ENCODE data around the gene TAF11.
"Not testable (repeated sequence)": the region's sequence is repeated elsewhere in the genome, so short reads cannot be mapped to it uniquely, and the experiment has no call there.

Gene TAF11

GRCh38 chr6:34860776-34861175, 27.1 kb downstream of the TAF11 start:
- no peak for DNase-seq

GRCh38 chr6:34859951-34860350, 27.9 kb downstream of the TAF11 start:
- no peak for DNase-seq

DNA sequence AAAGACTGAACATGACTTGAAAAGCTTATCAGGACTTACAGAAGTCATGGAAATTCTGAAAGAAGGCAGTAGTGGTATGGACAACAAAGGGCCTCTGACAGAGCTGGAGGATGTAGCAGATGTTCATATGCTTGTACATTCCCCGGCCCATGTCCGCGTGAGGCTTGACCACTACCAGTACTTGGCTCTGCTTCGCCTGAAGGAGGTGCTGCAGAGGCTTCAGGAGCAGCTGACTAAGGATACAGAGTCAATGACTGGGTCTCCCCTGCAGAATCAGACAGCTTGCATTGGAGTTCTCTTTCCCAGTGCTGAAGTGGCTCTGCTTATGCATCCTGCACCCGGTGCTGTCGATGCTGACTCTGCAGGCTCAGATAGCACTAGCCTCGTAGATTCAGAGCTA, 29.2 kb downstream of the TAF11 start:
- no peak for DNase-seq

- DNase-seq, result no peak
Observed at GRCh38 chr6:34855463-34855862, 32.4 kb downstream of the TAF11 start.

DNA sequence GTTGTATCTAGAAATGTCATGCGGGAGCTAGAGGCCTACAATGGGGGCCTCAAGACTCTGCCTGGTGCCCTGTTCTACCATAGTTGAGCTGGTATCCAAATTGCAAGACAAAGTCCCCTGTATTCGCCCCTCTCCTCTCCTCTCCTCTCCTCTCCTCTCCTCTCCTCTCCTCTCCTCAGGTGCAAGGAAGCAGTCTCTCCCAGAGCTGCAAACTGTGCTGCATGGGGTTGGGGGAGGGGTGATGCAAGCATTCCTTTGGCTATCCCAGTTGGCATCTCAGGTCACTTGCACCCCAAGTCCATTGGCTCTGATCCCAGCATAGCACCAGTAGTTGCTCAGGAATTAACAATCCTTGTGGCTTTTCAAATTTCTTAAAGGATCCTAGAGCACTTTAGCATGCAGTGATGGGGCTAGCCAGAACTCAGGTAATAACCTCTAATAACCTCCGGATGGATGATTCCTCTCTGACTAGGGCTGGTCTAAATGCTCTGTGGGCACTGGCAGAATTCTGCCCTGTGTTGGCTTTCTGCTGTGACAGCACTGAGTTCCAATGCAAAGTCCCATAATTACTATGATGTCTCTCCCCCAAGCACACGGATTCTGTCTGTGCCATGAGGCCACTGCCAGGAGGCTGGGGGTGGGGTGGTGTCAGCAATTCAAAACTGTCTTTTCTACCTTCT, 35.3 kb downstream of the TAF11 start:
- no peak for DNase-seq

DNA sequence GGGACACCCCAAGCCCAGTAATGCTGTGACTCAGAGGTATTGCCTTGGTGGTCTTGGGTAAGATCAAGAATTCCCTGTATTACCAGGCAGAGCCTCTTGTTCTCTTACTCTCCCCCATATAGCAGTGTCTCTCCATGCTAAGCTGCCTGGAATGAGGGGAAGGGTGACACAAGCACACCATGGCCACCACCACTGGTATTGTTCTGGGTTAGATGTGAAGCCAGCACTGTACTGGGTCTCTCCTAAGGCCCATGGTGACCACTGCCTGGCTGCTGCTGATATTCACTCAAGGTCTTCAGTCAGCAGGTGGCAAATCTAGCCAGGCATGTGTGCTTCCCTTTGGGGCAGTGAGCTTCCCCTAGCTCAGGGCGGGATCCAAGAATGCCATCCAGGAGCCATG, 36.5 kb downstream of the TAF11 start:
- no peak for DNase-seq

- DNase-seq, result not testable (repeated sequence)
Observed at GRCh38 chr6:34849066-34849465, 38.8 kb downstream of the TAF11 start.

- no peak for DNase-seq
Observed at GRCh38 chr6:34839666-34840352, 48.0 kb downstream of the TAF11 start.

DNA sequence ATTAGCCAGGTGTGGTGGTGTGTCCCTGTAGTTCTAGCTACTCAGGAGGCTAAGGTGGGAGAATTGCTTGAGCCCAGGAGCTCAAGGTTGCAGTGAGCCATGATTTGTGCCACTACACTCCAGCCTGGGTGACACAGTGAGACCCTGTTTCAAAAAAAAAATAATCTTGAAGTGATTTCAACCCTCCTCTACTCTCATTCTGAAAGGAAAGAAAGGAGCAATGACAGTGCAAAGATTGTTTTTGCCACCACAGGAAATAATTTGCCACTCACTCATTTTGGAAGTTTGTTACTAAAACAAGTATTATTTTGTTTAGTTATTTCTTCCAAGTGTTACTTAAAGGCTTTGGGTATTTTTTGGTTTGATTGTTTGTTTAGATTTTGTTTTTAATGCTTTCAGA, 50.3 kb downstream of the TAF11 start:
- DNase-seq, result no peak

DNA sequence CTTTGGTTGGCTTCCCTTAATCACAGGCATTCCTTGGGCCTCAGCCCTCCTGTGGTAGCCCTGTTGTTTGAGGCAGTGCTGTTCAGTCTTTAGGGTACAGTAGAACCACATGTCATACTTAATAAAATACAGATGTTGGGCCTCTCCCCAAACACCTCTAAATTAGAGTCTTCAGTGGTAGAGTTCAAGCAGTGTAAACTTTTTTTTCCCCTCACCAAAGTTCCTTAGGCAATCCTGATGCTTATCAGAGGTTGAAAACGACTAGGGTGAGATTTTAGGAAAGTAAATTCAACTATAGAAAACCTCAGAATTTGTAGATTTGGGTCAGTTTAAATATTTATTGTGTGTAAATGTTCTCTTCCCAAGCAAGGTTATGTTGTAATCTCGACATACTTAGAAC, 51.4 kb downstream of the TAF11 start:
- DNase-seq, result no peak

DNA sequence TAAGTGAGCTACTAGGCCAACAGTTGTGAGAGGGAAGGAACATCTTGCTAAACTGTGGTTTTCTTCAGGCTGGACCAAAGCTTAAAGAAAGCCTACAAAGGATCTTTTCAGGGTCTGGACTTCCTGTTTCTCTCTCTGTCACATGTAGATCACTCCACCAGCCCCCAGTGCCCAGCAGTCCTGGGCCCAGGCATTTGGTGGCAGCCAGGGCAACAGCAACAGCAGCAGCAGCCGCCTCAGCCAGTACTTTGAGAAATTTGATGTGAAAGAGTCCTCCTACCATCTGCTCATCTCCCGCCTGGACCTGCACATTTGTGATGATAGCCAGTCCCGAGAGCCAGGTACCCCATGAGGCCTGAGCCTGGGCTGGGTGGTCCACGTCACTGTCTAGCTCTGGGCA, 51.8 kb downstream of the TAF11 start:
- no peak for DNase-seq

DNA sequence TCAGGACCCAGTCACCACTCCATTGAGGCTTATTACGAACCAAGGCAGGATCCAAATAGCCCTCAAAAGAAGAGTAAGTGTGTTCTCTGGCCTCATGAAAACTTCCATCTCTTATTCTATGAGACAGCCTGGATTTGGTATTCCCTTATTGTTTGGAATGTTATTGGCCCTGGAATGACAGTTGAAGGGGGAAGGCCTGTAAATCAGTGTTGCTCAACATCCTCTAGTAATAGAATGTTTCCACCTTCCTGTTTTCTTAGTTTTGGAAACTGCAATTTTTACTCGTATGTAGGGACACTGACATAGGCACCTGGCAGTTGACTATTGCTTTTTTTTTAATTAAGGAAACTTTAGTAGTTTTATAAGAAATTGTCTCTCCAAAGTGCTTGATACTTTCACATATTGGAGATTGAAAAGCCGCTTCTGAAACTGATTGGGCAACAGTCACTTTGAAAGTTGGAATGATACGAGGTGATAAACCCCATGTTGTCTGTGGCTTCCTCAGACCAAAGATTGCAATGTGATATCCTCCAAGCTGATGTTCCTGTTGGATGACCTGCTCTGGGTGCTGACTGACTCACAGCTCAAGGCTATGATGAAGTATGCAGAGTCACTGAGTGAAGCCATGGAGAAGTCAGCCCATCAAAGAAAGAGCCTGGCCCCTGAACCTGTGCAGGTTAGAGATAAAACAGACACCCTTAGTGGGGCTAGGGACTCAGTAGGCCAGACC, 52.9 kb downstream of the TAF11 start:
- DNase-seq, result no peak

- no peak for DNase-seq
Observed at GRCh38 chr6:34832942-34833341, 54.9 kb downstream of the TAF11 start.

GRCh38 chr6:34829137-34829536, 58.7 kb downstream of the TAF11 start:
- DNase-seq, result no peak
